Gastrocnemius medialis (tissue), 4 donors: ENCODE data around the gene NKAPD1. TPM values are rescaled to one million over a fixed set of nuclear protein-coding genes. Genes with fewer than 3 reads are reported as not detected.
"Not testable (repeated sequence)": the region's sequence is repeated elsewhere in the genome, so short reads cannot be mapped to it uniquely, and the experiment has no call there.

Experiments used
- ATAC-seq, 2 donors: fragments of 150-250 bp; one replicate each; pipeline ENCODE4 v1.9.1; 2016
- DNase-seq, 2 donors: peaks; one replicate each; pipeline ENCODE4 v3.0.0-alpha.2; 2019
- H3K27ac ChIP-seq, 4 donors: fragments of 200-600 bp; sonication (generic); 1 replicate in 1 of 4; 2 replicates in 3 of 4; pipeline ENCODE4 v1.5.1; 2016 to 2018; ENCODE audit warnings: mild to moderate bottlenecking in 2 of 4, moderate library complexity in 1 of 4
- H3K27me3 ChIP-seq, 3 donors: fragments of 200-600 bp; sonication (generic) in 2 of 3; 1 replicate in 1 of 3; 2 replicates in 2 of 3; pipeline versions ENCODE4 v1.5.1 to v1.6.0; 2016 to 2019; ENCODE audit warnings: mild to moderate bottlenecking in 1 of 3, moderate library complexity in 1 of 3
- H3K36me3 ChIP-seq, 2 donors: fragments of 200-600 bp; sonication (generic) in 1 of 2; one replicate each; pipeline ENCODE4 v1.5.1; 2017 to 2018
- H3K4me1 ChIP-seq, 2 donors: fragments of 200-600 bp; sonication (generic) in 1 of 2; one replicate each; pipeline ENCODE4 v1.5.1; 2016 to 2017; ENCODE audit warnings: mild to moderate bottlenecking in 2 of 2
- H3K4me3 ChIP-seq, 4 donors: fragments of 200-600 bp; sonication (generic) in 3 of 4; 1 replicate in 1 of 4; 2 replicates in 3 of 4; pipeline ENCODE4 v1.5.1; 2016 to 2019; ENCODE audit warnings: mild to moderate bottlenecking in 2 of 4
- H3K9me3 ChIP-seq, 3 donors: fragments of 200-600 bp; sonication (generic) in 2 of 3; 1 replicate in 1 of 3; 2 replicates in 2 of 3; pipeline ENCODE4 v1.5.1; 2016 to 2019
- CTCF ChIP-seq, 5 experiments: fragments of 450-650 bp in 3 of 5; fragments of 200-600 bp in 2 of 5; sonication (generic) in 2 of 5; IDR thresholded peaks in 4 of 5; conservative IDR thresholded peaks in 1 of 5; 1 replicate in 4 of 5; 2 replicates in 1 of 5; pipeline ENCODE4 v1.5.1; 2016 to 2019; ENCODE audit warnings: antibody characterized with exemption in 5 of 5, mild to moderate bottlenecking in 3 of 5, moderate library complexity in 3 of 5
- POLR2A ChIP-seq, 2 donors: fragments of 450-650 bp; IDR thresholded peaks; one replicate each; pipeline ENCODE4 v1.6.1; 2017; ENCODE audit warnings: antibody characterized with exemption in 2 of 2, mild to moderate bottlenecking in 2 of 2, moderate library complexity in 2 of 2
- in situ Hi-C, 4 donors: fragments of 200-750 bp; cut with MboI; loops; one replicate each; pipeline versions ENCODE4 v1.15.0 to v1.8.0; 2017; ENCODE audit warnings: low sequenced_read_pairs in 4 of 4
- intact Hi-C: fragments of 100-400 bp; cut with DNase I; formaldehyde crosslinking; loops from one replicate; pipeline ENCODE4 v1.15.1; 2023; ENCODE audit warnings: low total_unique reads
- total RNA-seq, 4 donors: library from RNA; depleted of rRNA; stranded (reverse); fragments of >200 nt; gene quantifications; one replicate each; pipeline versions ENCODE4 v1.1.0 to v1.2.3, GENCODE V29; 2016

Gene NKAPD1
- total RNA-seq, 4 donors from 2014 or later = 4.0 to 10.5 (median 9.0) TPM

DNA sequence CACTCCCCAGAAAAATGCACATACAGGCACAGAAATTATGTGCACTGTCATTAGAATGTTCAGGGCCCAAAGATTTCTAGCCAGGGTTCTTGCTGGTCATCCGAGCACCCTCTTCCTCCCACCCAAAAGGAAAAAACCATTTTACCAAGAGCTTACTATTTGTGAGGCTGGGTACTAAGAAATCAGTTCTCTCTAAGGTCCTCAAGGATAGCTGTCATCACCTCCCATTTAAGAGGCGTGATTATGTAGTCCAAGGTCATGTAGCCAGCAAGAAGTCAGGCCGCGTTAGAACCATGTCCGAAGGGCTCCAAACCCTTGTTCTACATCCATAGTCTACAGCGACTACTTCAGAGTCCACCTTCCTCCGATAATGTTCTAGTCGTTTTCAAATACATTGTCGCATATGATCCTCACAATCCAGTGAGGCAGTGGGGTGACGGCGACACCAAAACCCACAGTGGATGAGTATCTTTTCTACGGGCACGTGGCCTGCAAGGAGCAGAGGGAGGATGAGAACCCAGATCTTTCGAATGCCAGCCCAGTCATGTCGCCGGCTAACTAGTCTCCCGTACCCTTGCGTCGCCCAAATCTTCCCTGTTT lies 11.8 kb downstream of the NKAPD1 start:
- no peak for TF ChIP-seq CTCF (IDR thresholded peaks at IDR 0.05 in 4 of 5, conservative IDR thresholded peaks at IDR 0.05 in 1 of 5)
- no peak for TF ChIP-seq POLR2A (IDR thresholded peaks at IDR 0.05)
- in situ Hi-C loops = loop anchor here in 1 of 4 donors (10.0 kb wide), 1 partner anchor 211 kb away; the partner anchor contains the start of genes ALG9, CFAP68 and FDXACB1

DNA sequence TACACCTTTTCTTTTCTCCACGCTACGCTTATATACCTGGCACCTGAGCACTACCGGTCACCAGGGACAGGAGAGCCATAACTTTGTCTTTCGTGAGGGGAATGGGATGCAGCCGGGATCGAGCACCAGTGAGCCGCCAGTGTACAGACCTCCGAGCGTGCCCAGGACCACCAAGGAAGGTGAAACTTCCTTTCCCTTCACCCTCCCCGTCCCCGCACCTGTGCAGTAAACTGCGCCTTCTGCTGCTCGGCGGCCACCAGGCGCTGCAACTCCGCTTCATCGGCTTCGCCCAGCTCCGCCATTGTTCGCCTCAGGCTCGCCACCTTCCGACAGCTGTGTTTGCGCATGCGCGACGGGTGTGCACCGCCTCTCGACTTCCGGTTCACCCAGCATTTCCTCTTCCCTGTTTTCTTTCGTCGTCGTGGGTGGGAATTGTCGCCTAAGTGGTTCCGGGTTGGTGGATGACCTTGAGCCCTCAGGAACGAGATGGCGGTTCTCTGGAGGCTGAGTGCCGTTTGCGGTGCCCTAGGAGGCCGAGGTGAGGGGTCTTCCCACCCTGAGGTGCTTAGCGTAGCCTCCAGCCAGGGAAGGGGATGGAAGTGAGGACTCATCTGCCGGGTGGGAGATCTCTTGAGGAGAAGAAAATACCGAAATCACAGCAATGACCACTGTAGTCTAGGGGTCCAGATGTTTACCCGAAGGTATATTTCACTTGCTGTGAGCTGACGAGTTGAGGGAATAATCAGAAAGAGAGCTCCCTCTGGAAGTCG lies 12.5 kb downstream of the NKAPD1 start, which contains the start of the genes SDHD and TIMM8B:
Gene SDHD, plus strand, starts transcription at position 452 of the 770 bp plus-strand sequence. Its CDS starts 35 bp downstream, at position 487.
Gene TIMM8B, minus strand, starts transcription at position 335 of the 770 bp plus-strand sequence. Its CDS starts 33 bp downstream, at position 302.
- TF ChIP-seq POLR2A (IDR thresholded peaks at IDR 0.05) = peak; percentile 86 to 92
- TF ChIP-seq CTCF (IDR thresholded peaks at IDR 0.05 in 4 of 5, conservative IDR thresholded peaks at IDR 0.05 in 1 of 5) = peak in 4 of 5 experiments; percentile 19 to 39 (median 33)
- peaks cover 0 to 66% of the 10 kb centered on the region in 2 donors for H3K36me3 ChIP-seq
- no peaks in the 10 kb centered on the region for H3K9me3 ChIP-seq
- H3K4me1 ChIP-seq = peaks cover 49 to 66% of the 10 kb centered on the region in 2 donors
- in situ Hi-C loops (loop anchor here in 1 of 4 donors (10.0 kb wide), 1 partner anchor 212 kb away; the partner anchor contains the start of genes ALG9, CFAP68 and FDXACB1), intact Hi-C loops (loop anchor here (5.0 to 10.0 kb wide), 4 partner anchors 59 to 1228 kb away; partner anchors contain the start of genes CFAP68, DIXDC1, DLAT and FDXACB1)
- ATAC-seq (peak; percentile 96 to 97), DNase-seq (peak; percentile 94 to 96)
- H3K27me3 ChIP-seq = no peaks in the 10 kb centered on the region
- H3K4me3 ChIP-seq = peak within 1 kb of the TSS; percentile 82 to 99 (median 90)
- H3K27ac ChIP-seq = peak within 1 kb of the TSS; percentile 79 to 97 (median 90)

More for the DNA sequence above, 11.8 kb downstream of the NKAPD1 start:
- peak; percentile 13 to 34 for DNase-seq
- peak; percentile 34 to 55 for ATAC-seq
- Histone ChIP-seq H3K27ac (peak overlapping the region; percentile 79 to 97 (median 90)), H3K4me3 (peak overlapping the region; percentile 82 to 99 (median 90)), H3K4me1 (peaks cover 46 to 60% of the 10 kb centered on the region in 2 donors), H3K36me3 (peaks cover 0 to 66% of the 10 kb centered on the region in 2 donors), H3K27me3 (no peaks in the 10 kb centered on the region), H3K9me3 (no peaks in the 10 kb centered on the region)
- intact Hi-C loops = loop anchor here (5.0 to 10.0 kb wide), 4 partner anchors 59 to 1229 kb away; partner anchors contain the start of genes CFAP68, DIXDC1, DLAT and FDXACB1

GRCh38 chr11:112087212-112087611 lies 13.1 kb downstream of the NKAPD1 start:
- Histone ChIP-seq H3K36me3 (peaks cover 0 to 66% of the 10 kb centered on the region in 2 donors), H3K27ac (peak overlapping the region; percentile 79 to 97 (median 90)), H3K4me3 (peak overlapping the region; percentile 82 to 99 (median 90)), H3K4me1 (peaks cover 52 to 69% of the 10 kb centered on the region in 2 donors), H3K27me3 (no peaks in the 10 kb centered on the region), H3K9me3 (no peaks in the 10 kb centered on the region)
- intact Hi-C loops = loop anchor here (5.0 to 10.0 kb wide), 4 partner anchors 60 to 1228 kb away; partner anchors contain the start of genes CFAP68, DIXDC1, DLAT and FDXACB1
- in situ Hi-C loops = loop anchor here in 1 of 4 donors (10.0 kb wide), 1 partner anchor 212 kb away; the partner anchor contains the start of genes ALG9, CFAP68 and FDXACB1
- ATAC-seq = peak in 1 of 2 donors; percentile 21
- TF ChIP-seq POLR2A (IDR thresholded peaks at IDR 0.05) (no peak), CTCF (IDR thresholded peaks at IDR 0.05 in 4 of 5, conservative IDR thresholded peaks at IDR 0.05 in 1 of 5) (no peak)
- DNase-seq = no peak

DNA sequence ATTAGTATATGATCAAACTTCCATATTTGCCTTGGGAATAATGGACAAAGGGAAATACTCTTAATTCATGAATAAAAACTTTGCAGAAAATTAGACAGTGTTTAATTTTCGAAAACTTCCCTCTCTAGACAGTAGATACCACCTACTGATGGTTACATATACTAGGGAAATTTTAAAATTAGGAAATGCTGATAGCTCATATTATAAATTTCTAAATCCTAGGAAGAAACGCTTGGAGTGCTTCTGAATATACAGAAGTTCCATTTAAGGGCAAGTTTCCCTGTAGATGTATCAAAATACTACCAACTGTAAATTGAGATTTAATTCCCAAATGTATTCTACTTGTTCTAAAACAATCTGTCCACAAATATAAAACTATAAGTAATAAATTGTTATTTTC lies 21.2 kb downstream of the NKAPD1 start:
- intact Hi-C loops, in situ Hi-C loops, H3K27me3 ChIP-seq, H3K27ac ChIP-seq, ATAC-seq, H3K9me3 ChIP-seq, DNase-seq, H3K4me3 ChIP-seq: not testable (repeated sequence)
- H3K36me3 ChIP-seq = peaks cover 0 to 68% of the 10 kb centered on the region in 2 donors
- peaks cover 19 to 24% of the 10 kb centered on the region in 2 donors for H3K4me1 ChIP-seq
